Lower leg skin (tissue), 4 donors: Measurements from ENCODE around the gene PKD1. TPM values are rescaled to one million over a fixed set of nuclear protein-coding genes. Genes with fewer than 3 reads are reported as not detected.

Source experiments
- DNase-seq, 2 donors: peaks; one replicate each; pipeline ENCODE4 v3.0.0-alpha.2; 2019; ENCODE audit warnings: low spot score in 2 of 2
- H3K4me3 ChIP-seq: fragments of 200-600 bp; sonication (generic); 2 replicates; pipeline ENCODE4 v1.5.1; 2017; ENCODE audit warnings: mild to moderate bottlenecking, low read depth; ENCODE audit not compliant: poor library complexity, severe bottlenecking
- POLR2A ChIP-seq, 2 donors: fragments of 450-650 bp; IDR thresholded peaks; one replicate each; pipeline ENCODE4 v1.6.1; 2016 to 2017; ENCODE audit warnings: antibody characterized with exemption in 2 of 2, mild to moderate bottlenecking in 1 of 2, moderate library complexity in 1 of 2
- WGBS, 2 donors: methylation state at CpG; one replicate each; pipeline ENCODE4 v1.1.5; 2018; 5-methylcytosine and 5-hydroxymethylcytosine counted together
- intact Hi-C: fragments of 100-400 bp; cut with DNase I; formaldehyde crosslinking; loops from one replicate; pipeline ENCODE4 v1.15.0; 2023; ENCODE audit warnings: low total_unique reads
- total RNA-seq, 4 donors: library from RNA; depleted of rRNA; stranded (reverse); fragments of >200 nt; gene quantifications; one replicate each; pipeline ENCODE4 v1.1.0, GENCODE V29; 2016
- TF ChIP-seq, protein P1 (sequence below), 3 donors: fragments of 450-650 bp; IDR thresholded peaks; one replicate each; pipeline ENCODE4 v1.5.1; 2016; ENCODE audit warnings: antibody characterized with exemption in 3 of 3, mild to moderate bottlenecking in 3 of 3, moderate library complexity in 2 of 3

The PKD1 gene
- total RNA-seq, 4 donors from 2014 or later: 125 to 266 (median 192) TPM

DNA sequence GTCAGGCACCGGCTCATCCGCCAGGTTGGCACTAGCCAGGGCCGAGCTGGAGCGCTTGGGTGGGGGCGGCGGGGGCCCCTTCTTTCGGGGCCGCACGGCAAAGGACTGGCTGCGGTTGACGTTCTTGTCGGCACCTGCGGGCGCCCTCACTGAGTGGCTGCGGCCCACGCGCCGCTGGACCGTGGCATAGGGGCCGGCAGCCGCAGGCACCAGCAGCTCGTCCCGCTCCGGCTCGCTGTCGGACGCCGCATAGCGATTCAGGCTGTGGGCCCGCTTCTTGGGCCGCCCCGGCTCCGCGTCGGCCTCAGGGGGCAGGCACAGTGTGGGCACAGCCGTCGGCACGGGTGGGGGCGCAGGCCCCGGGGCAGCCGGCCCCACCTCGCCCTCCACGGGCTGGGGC lies 44.8 kb upstream of the PKD1 start:
- H3K4me3 ChIP-seq: no peak overlapping the region
- intact Hi-C loops: no loop called here
- no peak for DNase-seq
- WGBS, 2 donors: 85 to 92% methylated on average over 31 to 36 of the region's 43 CpGs
- TF ChIP-seq, protein P1, sequence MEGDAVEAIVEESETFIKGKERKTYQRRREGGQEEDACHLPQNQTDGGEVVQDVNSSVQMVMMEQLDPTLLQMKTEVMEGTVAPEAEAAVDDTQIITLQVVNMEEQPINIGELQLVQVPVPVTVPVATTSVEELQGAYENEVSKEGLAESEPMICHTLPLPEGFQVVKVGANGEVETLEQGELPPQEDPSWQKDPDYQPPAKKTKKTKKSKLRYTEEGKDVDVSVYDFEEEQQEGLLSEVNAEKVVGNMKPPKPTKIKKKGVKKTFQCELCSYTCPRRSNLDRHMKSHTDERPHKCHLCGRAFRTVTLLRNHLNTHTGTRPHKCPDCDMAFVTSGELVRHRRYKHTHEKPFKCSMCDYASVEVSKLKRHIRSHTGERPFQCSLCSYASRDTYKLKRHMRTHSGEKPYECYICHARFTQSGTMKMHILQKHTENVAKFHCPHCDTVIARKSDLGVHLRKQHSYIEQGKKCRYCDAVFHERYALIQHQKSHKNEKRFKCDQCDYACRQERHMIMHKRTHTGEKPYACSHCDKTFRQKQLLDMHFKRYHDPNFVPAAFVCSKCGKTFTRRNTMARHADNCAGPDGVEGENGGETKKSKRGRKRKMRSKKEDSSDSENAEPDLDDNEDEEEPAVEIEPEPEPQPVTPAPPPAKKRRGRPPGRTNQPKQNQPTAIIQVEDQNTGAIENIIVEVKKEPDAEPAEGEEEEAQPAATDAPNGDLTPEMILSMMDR (IDR thresholded peaks at IDR 0.05): no peak
- TF ChIP-seq POLR2A (IDR thresholded peaks at IDR 0.05): no peak

- H3K4me3 ChIP-seq: no peak overlapping the region
- intact Hi-C loops: no loop called here
- no peak for TF ChIP-seq POLR2A (IDR thresholded peaks at IDR 0.05)
- peak in 1 of 2 donors; percentile 84 for DNase-seq
- WGBS, 2 donors: 59 to 72% methylated on average over 25 of the region's 31 CpGs
These were observed 43.9 kb upstream of the PKD1 start for GRCh38 chr16:2179576-2179975.

DNA sequence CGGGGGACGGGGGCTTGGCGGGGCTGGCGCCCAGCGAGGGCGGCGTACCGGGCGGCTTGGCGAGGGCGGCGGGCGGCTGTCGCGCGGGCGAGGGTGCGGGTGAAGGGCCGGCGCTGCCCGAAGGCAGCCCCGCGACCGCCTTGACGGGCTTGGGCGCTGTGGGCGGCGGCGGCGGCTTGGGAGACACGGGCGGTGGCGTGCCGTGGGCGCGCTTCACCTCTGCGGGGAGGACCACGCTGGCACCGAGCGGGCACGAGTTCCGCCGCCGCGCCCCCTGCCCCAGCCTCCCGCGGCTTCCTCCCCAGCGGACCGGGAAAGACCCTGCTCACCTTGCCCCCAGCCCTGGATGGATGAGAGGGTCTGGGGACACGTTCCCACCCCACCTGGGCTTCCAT lies 43.4 kb upstream of the PKD1 start:
- no peak for DNase-seq
- intact Hi-C loops: no loop called here
- H3K4me3 ChIP-seq: no peak overlapping the region
- TF ChIP-seq, protein P1 (IDR thresholded peaks at IDR 0.05): no peak
- no peak for TF ChIP-seq POLR2A (IDR thresholded peaks at IDR 0.05)
- WGBS, 2 donors: 25 to 49% methylated on average over 21 to 48 of the region's 50 CpGs

DNA sequence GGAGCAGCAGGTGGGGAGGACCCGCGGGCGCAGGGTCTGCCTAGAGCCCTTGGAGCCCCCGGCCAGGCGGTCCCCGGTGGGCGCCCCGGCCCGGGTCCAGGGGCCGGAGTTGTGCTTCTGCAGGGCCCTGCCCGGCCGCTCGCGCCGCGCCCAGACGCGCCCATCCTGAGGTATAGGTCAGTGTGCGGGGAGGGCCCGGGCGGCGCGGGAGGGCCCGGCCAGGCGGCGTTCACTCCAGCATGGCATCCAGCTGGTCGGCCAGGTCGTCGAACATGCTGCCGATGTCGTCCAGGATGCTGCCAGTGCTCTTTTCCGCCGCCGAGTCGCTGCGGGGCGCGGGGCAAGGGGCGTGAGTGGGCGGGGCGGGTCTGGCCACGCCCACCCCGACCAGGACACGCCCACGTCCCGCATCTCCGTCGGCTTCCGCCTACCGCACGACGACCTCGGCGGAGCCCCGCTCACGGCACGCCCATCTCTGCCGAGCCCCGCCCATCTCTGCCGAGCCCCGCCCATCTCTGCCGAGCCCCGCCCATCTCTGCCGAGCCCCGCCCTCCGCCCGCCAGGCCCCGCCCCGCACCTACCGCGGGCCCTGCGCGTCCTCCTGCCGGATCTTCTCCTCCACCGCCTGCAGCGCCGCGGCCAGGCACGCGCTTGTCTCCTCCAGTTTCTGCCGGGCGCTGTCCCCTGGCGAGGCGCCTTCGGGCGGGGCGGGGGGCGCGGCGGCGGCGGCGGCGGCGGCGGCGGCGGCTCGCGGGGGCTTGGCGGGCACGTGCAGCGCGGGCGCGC lies 42.8 kb upstream of the PKD1 start:
- DNase-seq: no peak
- no peak overlapping the region for H3K4me3 ChIP-seq
- TF ChIP-seq, protein P1 (IDR thresholded peaks at IDR 0.05): no peak
- TF ChIP-seq POLR2A (IDR thresholded peaks at IDR 0.05): no peak

GRCh38 chr16:2177561-2177960 lies 41.9 kb upstream of the PKD1 start:
- 91 to 93% methylated on average over 20 of the region's 20 CpGs for WGBS, 2 donors
- no peak for TF ChIP-seq POLR2A (IDR thresholded peaks at IDR 0.05)
- TF ChIP-seq, protein P1 (IDR thresholded peaks at IDR 0.05): no peak
- H3K4me3 ChIP-seq: no peak overlapping the region
- intact Hi-C loops: no loop called here
- DNase-seq: no peak

More for the DNA sequence above, 42.8 kb upstream of the PKD1 start:
- intact Hi-C loops: no loop called here
- 12 to 33% methylated on average over 45 to 54 of the region's 106 CpGs for WGBS, 2 donors

DNA sequence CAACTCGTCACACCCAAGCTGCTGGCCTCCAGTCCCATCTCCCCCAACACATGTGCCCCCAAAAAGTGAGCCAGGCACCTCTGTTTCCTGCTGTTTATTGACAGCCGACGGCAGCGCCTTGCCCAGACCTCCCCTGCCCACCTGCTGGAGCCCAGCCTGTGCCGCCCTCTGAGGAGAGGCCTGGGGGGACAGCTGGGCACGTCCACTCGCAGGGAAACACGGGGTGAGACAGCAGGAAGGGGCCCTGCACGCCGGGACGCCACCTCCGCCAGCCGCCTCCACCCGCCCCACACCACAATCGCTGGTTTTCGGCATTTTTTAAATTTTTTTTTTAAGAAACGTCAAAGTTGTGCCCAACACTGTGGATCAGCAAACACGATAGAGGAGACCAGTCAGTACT lies 41.4 kb upstream of the PKD1 start:
- DNase-seq: no peak
- intact Hi-C loops: no loop called here
- H3K4me3 ChIP-seq: no peak overlapping the region
- WGBS, 2 donors: 89 to 93% methylated on average over 18 of the region's 18 CpGs
- TF ChIP-seq, protein P1 (IDR thresholded peaks at IDR 0.05): no peak
- no peak for TF ChIP-seq POLR2A (IDR thresholded peaks at IDR 0.05)
